CD8-positive, alpha-beta memory T cell (primary cell): ENCODE results near the gene TRA2B. TPM values are rescaled to one million over a fixed set of nuclear protein-coding genes. Genes with fewer than 3 reads are reported as not detected.

Experiments used
- polyA plus RNA-seq: library from polyadenylated mRNA; unstranded; fragments of 300-500 nt; fragmentation: Illumina TruSeq; gene quantifications from one replicate; pipeline ENCODE4 v1.2.3, GENCODE V29; 2021
- total RNA-seq, 2 experiments: library from RNA; stranded (reverse); gene quantifications; one replicate each; pipeline ENCODE4 v1.2.3, GENCODE V29; 2021

The TRA2B gene
- total and polyA plus RNA-seq, 3 experiments from 2014 or later: 181 to 324 (median 305) TPM

Other genes with a start within 250 kb of the TRA2B start
- gene IGF2BP2, start 113.0 kb downstream of the TRA2B start, total RNA-seq: under 1 TPM; 0.42 TPM
- gene IGF2BP2, start 113.0 kb downstream of the TRA2B start, polyA plus RNA-seq: not detected
- 1 to 10 TPM; 1.0 to 1.3 TPM for gene ETV5, start 171.1 kb upstream of the TRA2B start, total RNA-seq
- gene ETV5, start 171.1 kb upstream of the TRA2B start, polyA plus RNA-seq: not detected